Midbrain (tissue), 1 donor: Measurements from ENCODE around the gene OLFM2.
A peak's percentile ranks its signal among the peaks of the same experiment; 100 is the strongest.
"Not testable (repeated sequence)": the region's sequence is repeated elsewhere in the genome, so short reads cannot be mapped to it uniquely, and the experiment has no call there.

Experiments used
- DNase-seq: peaks from one replicate; lab custom pipeline; 2025; lab: John Stamatoyannopoulos, UW

Gene OLFM2

GRCh38 chr19:9936326-9937000, at the start of gene OLFM2:
OLFM2 (minus strand) TSS chr19:9936515; CDS start chr19:9936366, 149 bp downstream.
- DNase-seq = peak; percentile 14

- no peak for DNase-seq
Observed at GRCh38 chr19:9981406-9982260, 45.3 kb upstream of the OLFM2 start.

GRCh38 chr19:9972103-9972502, 35.8 kb upstream of the OLFM2 start:
- DNase-seq = no peak

DNA sequence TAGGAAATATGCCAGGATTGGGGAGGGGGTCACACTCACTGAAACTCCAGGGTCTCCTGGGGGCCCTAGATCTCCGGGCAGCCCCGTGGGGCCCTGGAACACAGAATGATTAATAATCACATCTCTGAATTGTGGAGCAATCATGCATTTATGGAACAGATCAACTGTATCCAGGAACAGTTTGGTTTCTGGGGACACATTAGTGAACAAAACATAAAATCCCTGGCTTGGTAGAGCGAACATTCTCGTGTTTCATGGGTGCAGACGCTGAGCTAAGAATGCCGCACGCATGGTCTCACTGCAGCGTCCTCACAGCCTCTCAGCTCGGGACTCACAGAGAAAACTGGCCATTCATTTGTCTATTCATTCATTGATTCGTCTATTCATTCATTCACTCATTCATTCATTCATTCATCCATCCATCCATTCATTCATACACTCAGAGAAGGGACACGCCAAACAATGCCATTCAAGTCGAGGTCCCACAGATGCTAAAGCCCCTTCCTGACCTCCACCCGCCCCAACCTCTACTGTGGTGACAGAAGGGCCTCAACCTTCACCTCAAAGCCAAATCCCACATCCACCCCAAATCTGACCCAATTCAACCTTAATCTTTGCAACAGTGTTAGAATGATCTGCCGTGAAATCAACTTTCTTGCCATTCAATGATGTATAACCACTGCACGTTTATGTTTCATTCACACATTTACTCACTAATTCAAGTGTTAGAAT, 35.0 kb upstream of the OLFM2 start:
- DNase-seq = no peak

- no peak for DNase-seq
Observed at GRCh38 chr19:9970481-9970880, 34.2 kb upstream of the OLFM2 start.

DNA sequence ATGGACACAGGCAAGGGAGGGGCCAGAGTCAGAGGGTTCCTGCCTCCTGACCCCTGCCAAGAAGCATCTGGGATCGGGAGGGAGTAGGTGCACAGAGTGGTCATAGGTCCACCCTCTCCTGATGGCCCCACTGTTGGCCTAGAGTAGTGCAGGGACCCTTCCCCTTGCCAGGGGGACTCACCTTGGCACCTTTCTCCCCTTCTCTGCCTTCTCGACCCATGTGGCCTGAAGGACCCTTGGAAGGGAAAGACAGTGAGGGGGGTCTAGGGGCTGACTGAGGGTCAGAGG, 33.3 kb upstream of the OLFM2 start:
- DNase-seq = no peak

GRCh38 chr19:9968820-9969687, 32.7 kb upstream of the OLFM2 start:
- DNase-seq = no peak

DNA sequence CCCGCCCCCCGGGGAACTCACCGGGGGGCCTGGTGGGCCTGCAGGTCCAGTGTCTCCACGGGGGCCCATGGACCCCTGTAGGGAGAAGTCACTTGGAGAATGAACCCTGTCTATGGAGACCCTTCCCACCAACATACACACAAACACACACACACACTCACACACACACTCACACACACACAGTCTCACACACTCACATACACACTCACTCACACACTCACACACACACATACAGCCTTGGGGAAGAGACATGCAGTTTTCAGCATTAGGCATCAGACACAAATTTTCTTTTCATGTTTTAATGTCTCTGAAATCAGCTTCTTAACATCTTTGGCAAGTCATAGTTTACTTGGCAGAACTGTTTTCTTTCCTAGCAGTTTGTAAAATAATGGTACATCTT, 31.0 kb upstream of the OLFM2 start:
- no peak for DNase-seq

GRCh38 chr19:9966448-9966847, 30.1 kb upstream of the OLFM2 start:
- DNase-seq = no peak

GRCh38 chr19:9966024-9966423, 29.7 kb upstream of the OLFM2 start:
- DNase-seq = no peak

DNA sequence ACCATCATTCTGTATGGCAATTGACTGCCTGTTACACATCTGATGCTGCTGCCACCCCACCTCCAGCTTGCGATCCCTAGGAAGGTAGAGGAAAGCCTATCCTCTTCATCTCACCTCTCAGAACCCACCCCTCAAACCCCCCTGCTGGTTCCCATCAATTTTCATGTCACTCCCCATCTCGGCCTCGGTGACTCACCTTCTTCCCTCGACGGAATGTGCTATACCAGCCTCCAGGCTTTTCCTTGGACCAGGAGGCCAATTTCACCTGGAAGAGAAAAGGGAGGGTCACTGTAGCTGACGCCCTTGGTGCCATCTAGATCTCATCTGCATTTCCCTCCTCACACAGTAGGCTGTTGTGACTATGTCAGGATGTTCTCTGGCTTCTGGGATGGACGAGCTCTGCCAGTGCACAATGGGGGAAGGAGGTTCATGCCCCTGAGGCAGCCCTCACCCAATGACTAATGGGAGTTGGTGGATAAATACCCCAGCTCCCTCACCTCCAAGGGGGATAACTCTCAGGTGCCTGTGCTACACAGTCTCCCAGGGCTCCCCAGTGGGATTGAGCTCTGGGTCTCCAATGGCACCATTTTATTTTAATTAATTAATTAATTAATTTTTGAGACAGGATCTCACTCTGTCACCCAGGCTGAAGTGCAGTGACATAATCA, 26.4 kb upstream of the OLFM2 start:
- DNase-seq = no peak

DNA sequence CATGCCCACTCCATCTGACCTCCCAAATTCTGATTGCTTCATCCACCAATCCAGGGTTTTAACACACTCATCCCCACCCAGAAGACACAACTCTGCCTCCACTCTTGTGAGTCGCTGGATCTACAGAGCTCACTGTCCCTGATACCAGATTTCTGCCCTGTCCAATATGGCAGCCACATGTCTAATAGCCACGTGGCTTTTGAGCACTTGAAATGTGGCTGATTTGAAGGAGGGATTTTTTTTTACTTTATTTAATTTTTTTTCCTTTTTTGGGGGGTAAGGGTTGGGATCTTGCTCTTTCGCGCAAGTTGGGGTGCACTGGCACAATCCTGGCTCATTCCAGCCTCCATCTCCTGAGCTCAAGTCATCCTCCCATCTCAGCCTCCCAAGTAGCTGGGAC, 24.8 kb upstream of the OLFM2 start:
- DNase-seq = no peak

- no peak for DNase-seq
Observed at GRCh38 chr19:9958379-9958821, 22.1 kb upstream of the OLFM2 start.

DNA sequence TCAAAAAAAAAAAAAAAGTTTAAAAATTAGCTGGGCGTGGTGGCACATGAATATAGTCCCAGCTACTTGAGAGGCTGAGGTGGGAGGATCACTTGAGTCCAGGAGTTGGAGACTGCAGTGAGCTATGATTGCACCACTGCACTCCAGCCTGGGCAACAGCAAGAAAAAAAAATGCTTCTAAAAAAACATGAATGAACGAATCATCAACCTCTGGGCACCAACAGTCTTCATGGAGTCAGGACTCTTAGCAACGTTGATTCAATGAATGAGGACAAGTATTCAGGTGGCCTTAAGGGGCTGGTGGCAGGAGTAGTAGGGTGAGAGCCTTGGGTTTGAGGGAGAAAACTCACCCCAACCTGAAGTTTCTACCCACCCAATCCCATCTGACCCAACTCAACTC, 20.6 kb upstream of the OLFM2 start:
- no peak for DNase-seq

DNA sequence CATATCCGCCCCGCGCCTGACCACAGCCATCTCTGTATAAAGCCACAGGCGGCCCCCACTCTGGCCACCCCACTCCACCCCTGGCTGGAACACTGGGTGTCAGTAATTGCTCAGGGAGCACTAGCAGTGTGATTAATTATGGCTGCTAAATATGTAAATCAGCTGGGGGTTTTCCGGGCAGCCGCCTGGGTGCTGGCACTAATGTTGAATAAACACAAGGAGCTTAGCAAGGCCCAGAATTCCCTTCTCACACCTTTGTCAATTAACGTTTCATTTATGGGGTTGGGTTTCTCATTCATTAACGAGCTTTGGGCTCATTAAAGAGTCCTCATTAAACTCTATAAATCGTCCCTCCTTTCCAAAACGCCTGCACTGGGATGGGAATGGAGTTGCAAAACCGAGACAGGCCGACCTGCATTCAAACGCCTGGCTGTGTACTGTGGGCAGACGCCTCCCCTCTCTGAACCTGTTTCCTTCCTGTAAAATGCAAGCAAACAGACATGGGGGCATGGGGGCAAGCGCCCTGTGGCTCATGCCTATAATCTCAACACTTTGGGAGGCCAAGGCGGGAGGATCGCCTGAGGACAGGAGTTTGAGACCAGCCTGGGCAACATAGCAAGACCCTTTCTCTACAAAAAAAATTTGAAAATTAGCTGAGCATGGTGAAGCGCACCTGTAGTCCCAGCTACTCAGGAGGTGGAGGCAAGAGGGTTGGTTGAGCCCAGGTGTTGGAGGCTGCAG, 17.7 kb upstream of the OLFM2 start:
- DNase-seq = no peak

DNA sequence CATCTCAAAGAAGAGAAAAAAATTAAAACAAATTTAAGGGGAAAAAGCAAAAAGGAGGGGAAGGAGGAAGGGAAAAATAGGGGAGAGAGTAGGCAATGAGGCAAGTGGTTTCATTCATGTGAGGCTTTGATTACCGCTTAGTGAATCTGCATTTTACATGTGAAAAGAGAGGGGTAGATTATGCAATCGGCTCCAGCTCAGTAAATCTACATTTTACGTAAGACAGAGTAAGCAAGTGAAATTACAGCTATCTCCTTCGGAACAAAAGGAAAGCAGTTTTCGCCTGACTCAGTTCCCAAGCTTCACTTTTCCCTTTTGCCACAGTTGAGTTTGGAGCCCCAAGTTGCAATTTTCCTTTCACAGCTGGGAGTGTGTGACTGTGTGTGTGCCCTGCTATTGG, 16.0 kb upstream of the OLFM2 start:
- no peak for DNase-seq

- DNase-seq = no peak
Observed at GRCh38 chr19:9947441-9947840, 11.1 kb upstream of the OLFM2 start.

DNA sequence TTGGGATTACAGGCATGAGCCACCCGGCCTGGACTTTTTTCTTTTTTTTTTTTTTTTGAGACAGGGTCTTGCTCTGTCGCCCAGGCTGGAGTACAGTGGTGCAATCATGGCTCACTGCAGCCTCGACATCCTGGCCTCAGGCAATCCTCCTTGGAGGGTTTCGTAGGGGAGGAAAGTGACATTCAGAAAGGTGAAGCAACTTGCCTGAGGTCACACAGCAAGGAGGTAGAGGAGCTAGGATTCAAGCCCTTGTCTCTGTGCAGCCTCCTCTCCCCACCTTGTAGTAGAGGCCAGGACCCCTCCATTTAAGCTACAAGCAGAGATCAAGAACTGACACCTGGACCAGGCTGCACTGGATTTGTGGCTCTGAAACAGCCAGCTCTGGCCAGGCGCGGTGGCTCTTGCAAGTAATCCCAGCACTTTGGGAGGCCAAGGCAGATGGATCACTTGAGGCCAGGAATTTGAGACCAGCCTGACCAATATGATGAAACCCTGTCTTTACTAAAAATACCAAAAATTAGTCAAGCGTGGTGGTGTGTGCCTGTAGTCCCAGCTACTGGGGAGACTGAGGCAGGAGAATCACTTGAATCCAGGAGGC, 10.3 kb upstream of the OLFM2 start:
- not testable (repeated sequence) for DNase-seq

- DNase-seq = peak; percentile 71
Observed at GRCh38 chr19:9945319-9945966, 9.1 kb upstream of the OLFM2 start.

DNA sequence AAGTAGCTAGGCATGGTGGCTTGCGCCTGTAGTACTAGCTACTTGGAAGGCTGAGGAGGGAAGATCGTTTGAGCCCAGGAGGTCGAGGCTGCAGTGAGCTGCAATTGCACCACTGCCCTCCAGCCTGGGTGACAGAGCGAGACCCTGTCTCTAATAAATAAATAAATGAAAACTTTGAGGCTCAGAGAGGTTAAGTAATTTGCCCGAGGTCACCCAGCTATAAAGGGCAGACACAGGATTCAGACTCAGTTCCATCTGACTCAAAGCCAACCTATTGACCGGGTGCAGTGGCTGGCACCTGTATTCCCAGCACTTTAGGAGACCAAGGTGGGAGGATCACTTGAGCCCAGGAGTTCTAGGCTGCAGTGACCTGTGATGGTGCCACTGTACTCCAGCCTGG, 7.4 kb upstream of the OLFM2 start:
- DNase-seq = no peak
